K562 (cell line): ENCODE results near the gene ANKRD27. TPM values are rescaled to one million over a fixed set of nuclear protein-coding genes. Genes with fewer than 3 reads are reported as not detected.

Source experiments
- ATF7 ChIP-seq: fragments of 450-650 bp; IDR thresholded peaks from 2 replicates; pipeline ENCODE4 v1.7.1; 2014; ENCODE audit warnings: mild to moderate bottlenecking, moderate library complexity
- E2F6 ChIP-seq, 2 experiments: IDR thresholded peaks; 2 replicates each; pipeline ENCODE4 v1.6.1; 2011; ENCODE audit warnings: borderline replicate concordance in 1 of 2, control low read depth in 1 of 2, low read depth in 1 of 2, low read length in 1 of 2, mild to moderate bottlenecking in 1 of 2, mixed read lengths in 1 of 2, moderate library complexity in 1 of 2; ENCODE audit not compliant: insufficient read depth in 1 of 2, insufficient read length in 1 of 2, poor library complexity in 1 of 2, severe bottlenecking in 1 of 2; ENCODE audit errors: extremely low read depth in 1 of 2
- HMBOX1 ChIP-seq: sonication (generic); IDR thresholded peaks from 2 replicates; pipeline ENCODE4 v1.6.1; 2016
- LEF1 ChIP-seq: fragments of 450-650 bp; IDR thresholded peaks from 2 replicates; pipeline ENCODE4 v1.6.1; 2016; ENCODE audit warnings: mild to moderate bottlenecking
- NR2C1 ChIP-seq, 2 experiments: fragments of 450-650 bp; IDR thresholded peaks; 2 replicates each; pipeline ENCODE4 v1.6.1; 2017; ENCODE audit warnings: mild to moderate bottlenecking in 2 of 2, antibody characterized with exemption in 1 of 2, inconsistent platforms in 1 of 2, missing compliant biosample characterization in 1 of 2, missing genetic modification characterization in 1 of 2
- PCBP2 ChIP-seq: fragments of 200-400 bp; formaldehyde crosslinking; IDR thresholded peaks from 2 replicates; pipeline ENCODE4 v1.6.1; 2018; ENCODE audit warnings: low read length, low read depth, mild to moderate bottlenecking, moderate library complexity; ENCODE audit not compliant: poor library complexity, severe bottlenecking
- RBM22 ChIP-seq: fragments of 200-400 bp; formaldehyde crosslinking; IDR thresholded peaks from 2 replicates; pipeline ENCODE4 v1.6.1; 2018; ENCODE audit warnings: low read length, low read depth; ENCODE audit not compliant: poor library complexity, severe bottlenecking
- RFX5 ChIP-seq: IDR thresholded peaks from 2 replicates; pipeline ENCODE4 v1.6.1; 2011; ENCODE audit warnings: low read depth, mild to moderate bottlenecking, improper control_type of control experiment, low read length
- STAT6 ChIP-seq: sonication (generic); formaldehyde crosslinking; IDR thresholded peaks from 2 replicates; pipeline ENCODE4 v1.8.1; 2023; ENCODE audit warnings: mild to moderate bottlenecking, missing genetic modification reagents
- THRAP3 ChIP-seq: fragments of 450-650 bp; IDR thresholded peaks from 2 replicates; pipeline ENCODE4 v1.6.1; 2016; ENCODE audit warnings: mild to moderate bottlenecking, inconsistent platforms, borderline replicate concordance
- WHSC1 ChIP-seq: IDR thresholded peaks from one replicate; pipeline ENCODE4 v1.6.1; 2012; ENCODE audit warnings: low read length, control low read depth, inconsistent platforms
- ZBTB17 ChIP-seq: fragments of 450-650 bp; formaldehyde crosslinking; IDR thresholded peaks from 2 replicates; pipeline ENCODE4 v1.4.0; 2020; ENCODE audit warnings: mild to moderate bottlenecking
- ZBTB9 ChIP-seq: fragments of 450-650 bp; formaldehyde crosslinking; IDR thresholded peaks from 2 replicates; pipeline ENCODE4 v1.4.0; 2020; ENCODE audit warnings: mild to moderate bottlenecking, moderate library complexity
- ZC3H4 ChIP-seq: sonication (generic); formaldehyde crosslinking; IDR thresholded peaks from 2 replicates; pipeline ENCODE4 v1.9.0; 2021; ENCODE audit warnings: missing genetic modification reagents, borderline replicate concordance
- ZNF124 ChIP-seq: sonication (generic); formaldehyde crosslinking; IDR thresholded peaks from 2 replicates; pipeline ENCODE4 v1.8.1; 2022; ENCODE audit warnings: missing genetic modification reagents
- ZNF707 ChIP-seq: fragments of 250-450 bp; sonication (Bioruptor Pico); conservative IDR thresholded peaks from 2 replicates; pipeline ENCODE4 v1.8.0; 2022; ENCODE audit warnings: inconsistent platforms, mild to moderate bottlenecking, moderate library complexity
- polyA plus RNA-seq, 8 experiments: library from polyadenylated mRNA; depleted of rRNA in 4 of 8; stranded (reverse) in 5 of 8; unstranded in 3 of 8; fragments of >200 nt; fragmentation: Nextera tagmentation in 2 of 8; fragmentation: Illumina TruSeq in 1 of 8; extraction: Ambion mirVana in 2 of 8; extraction: Trizol in 1 of 8; gene quantifications; 2 replicates each; pipeline versions ENCODE4 v1.2.1 to v1.2.3, GENCODE V29; 2011 to 2014; ENCODE audit warnings: inconsistent platforms in 1 of 8, missing spikeins in 1 of 8
- total RNA-seq, 7 experiments: library from RNA; depleted of rRNA in 6 of 7; stranded (reverse); fragments of >200 nt in 6 of 7; fragmentation: Illumina TruSeq in 2 of 7; extraction: Trizol in 2 of 7; gene quantifications; 2 replicates each; pipeline versions ENCODE4 v1.2.1 to v1.2.3, GENCODE V29; 2011 to 2021; ENCODE audit warnings: low replicate concordance in 1 of 7
- TF ChIP-seq, protein P1 (sequence below), 2 experiments: IDR thresholded peaks in 1 of 2; conservative IDR thresholded peaks in 1 of 2; 2 replicates each; pipeline ENCODE4 v1.6.1; 2016; ENCODE audit warnings: low read depth in 2 of 2, mild to moderate bottlenecking in 1 of 2, missing compliant biosample characterization in 1 of 2, missing genetic modification characterization in 1 of 2, moderate library complexity in 1 of 2

Gene ANKRD27
- total and polyA plus RNA-seq, 9 of the 15 experiments (the other 6 are each of a cell fraction or from before 2014, with no cell fraction given), result 5.3 to 71.3 (median 54.2) TPM

- peak; percentile 83 to 95 for TF ChIP-seq E2F6 (IDR thresholded peaks at IDR 0.05; ENCODE audit: borderline replicate concordance in 1 of 2, extremely low read depth in 1 of 2, insufficient read depth in 1 of 2, insufficient read length in 1 of 2, low read depth in 1 of 2, low read length in 1 of 2, poor library complexity in 1 of 2, severe bottlenecking in 1 of 2)
- no peak for TF ChIP-seq WHSC1
- no peak for TF ChIP-seq RBM22
- TF ChIP-seq ZC3H4 (CRISPR knock-in tag), result no peak
- peak; percentile 83; the same call in 1 of the 2 replicates for TF ChIP-seq ZBTB17 (CRISPR knock-in tag)
- TF ChIP-seq NR2C1 (IDR thresholded peaks at IDR 0.05), result peak; percentile 15; the same call in 1 of the 2 replicates
- 0 out of 2 replicates have a peak, but pooled peaks have one; percentile 50 for TF ChIP-seq NR2C1 (tag; IDR thresholded peaks at IDR 0.05)
- TF ChIP-seq, protein P1, sequence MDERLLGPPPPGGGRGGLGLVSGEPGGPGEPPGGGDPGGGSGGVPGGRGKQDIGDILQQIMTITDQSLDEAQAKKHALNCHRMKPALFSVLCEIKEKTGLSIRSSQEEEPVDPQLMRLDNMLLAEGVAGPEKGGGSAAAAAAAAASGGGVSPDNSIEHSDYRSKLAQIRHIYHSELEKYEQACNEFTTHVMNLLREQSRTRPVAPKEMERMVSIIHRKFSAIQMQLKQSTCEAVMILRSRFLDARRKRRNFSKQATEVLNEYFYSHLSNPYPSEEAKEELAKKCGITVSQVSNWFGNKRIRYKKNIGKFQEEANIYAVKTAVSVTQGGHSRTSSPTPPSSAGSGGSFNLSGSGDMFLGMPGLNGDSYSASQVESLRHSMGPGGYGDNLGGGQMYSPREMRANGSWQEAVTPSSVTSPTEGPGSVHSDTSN (CRISPR knock-in tag; IDR thresholded peaks at IDR 0.05; ENCODE audit: low read depth), result no peak
- TF ChIP-seq, protein P1 (tag; conservative IDR thresholded peaks at IDR 0.05; ENCODE audit: low read depth), result no peak; the same call in 1 of the 2 replicates
- no peak for TF ChIP-seq RFX5
- no peak for TF ChIP-seq ZNF707 (CRISPR knock-in tag)
- TF ChIP-seq LEF1, result peak; percentile 88
- no peak for TF ChIP-seq THRAP3
- no peak for TF ChIP-seq ZNF124 (CRISPR knock-in tag)
- no peak for TF ChIP-seq STAT6 (CRISPR knock-in tag)
- TF ChIP-seq ZBTB9, result no peak
- TF ChIP-seq HMBOX1, result peak; percentile 97
- TF ChIP-seq ATF7, result peak; percentile 68; the same call in 1 of the 2 replicates
- TF ChIP-seq PCBP2, result no peak
Observed at GRCh38 chr19:32671883-32672593, 2.9 kb downstream of the ANKRD27 start (continued).
